Stimulated activated naive B cell treated with anti-CD40 and anti-IgM and Interleukin-4, amounts not matched to agents 10 μg/mL and 1 μg/mL and 100 μg/mL, for 72 hours (primary cell): ENCODE data around the gene IFNA17.
"Not testable (repeated sequence)": the region's sequence is repeated elsewhere in the genome, so short reads cannot be mapped to it uniquely, and the experiment has no call there.

Experiments used
- ATAC-seq, 2 donors: fragments of 150-1000 bp; cut with Tn5 transposase; replicated peaks; 2 replicates each; pipeline ENCODE4 v1.10.0; 2021; ENCODE audit warnings: moderate library complexity in 1 of 2
- DNase-seq: peaks from one replicate; pipeline ENCODE4 v3.0.0; 2021
- H3K27ac Mint-ChIP-seq: one replicate; pipeline ENCODE4 v1.8.0; 2022; ENCODE audit warnings: mild to moderate bottlenecking, mixed read lengths
- H3K27me3 Mint-ChIP-seq, 2 donors: one replicate each; pipeline ENCODE4 v1.8.0; 2022; ENCODE audit warnings: mixed read lengths in 2 of 2
- H3K36me3 Mint-ChIP-seq, 2 donors: one replicate each; pipeline ENCODE4 v1.8.0; 2022; ENCODE audit warnings: mixed read lengths in 2 of 2, mild to moderate bottlenecking in 1 of 2
- H3K4me1 Mint-ChIP-seq, 2 donors: one replicate each; pipeline ENCODE4 v1.8.0; 2022; ENCODE audit warnings: mixed read lengths in 2 of 2, mild to moderate bottlenecking in 1 of 2
- H3K4me3 Mint-ChIP-seq, 2 donors: one replicate each; pipeline ENCODE4 v1.8.0; 2022; ENCODE audit warnings: mild to moderate bottlenecking in 2 of 2, mixed read lengths in 2 of 2, moderate library complexity in 1 of 2
- H3K9me3 Mint-ChIP-seq, 2 donors: one replicate each; pipeline ENCODE4 v1.8.0; 2022; ENCODE audit warnings: mixed read lengths in 2 of 2, mild to moderate bottlenecking in 1 of 2

IFNA17 gene

DNA sequence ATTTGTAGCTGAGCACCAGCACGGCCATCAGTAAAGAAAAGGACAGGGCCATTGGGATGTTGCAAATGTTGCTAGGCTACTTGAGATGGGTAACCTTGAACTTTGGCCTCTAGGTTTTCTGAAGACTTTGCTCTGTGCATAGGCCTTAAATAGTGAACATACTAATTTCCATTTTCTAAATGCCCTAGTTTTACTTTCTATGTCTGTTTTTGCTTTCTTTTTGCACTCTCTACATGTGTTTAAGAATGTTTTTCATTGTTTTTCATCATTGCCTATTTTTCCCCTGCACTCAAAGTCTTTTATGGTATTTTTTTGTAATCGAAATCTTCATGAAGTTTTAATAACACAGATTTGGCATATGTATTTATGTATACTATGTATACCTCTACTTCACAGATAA is at the start of gene IFNA17:
IFNA17 (minus strand) TSS at position 101 of the 400 bp plus-strand sequence; CDS start at position 52, 49 bp downstream.
- ATAC-seq (no peak), DNase-seq (no peak)
- Mint-ChIP-seq H3K9me3 (no peaks in the 10 kb centered on the region), H3K4me1 (no peaks in the 10 kb centered on the region), H3K27ac (no peak within 1 kb of the TSS), H3K36me3 (no peaks in the 10 kb centered on the region), H3K4me3 (no peak within 1 kb of the TSS), H3K27me3 (peaks cover 11% of the 10 kb centered on the region in 2 donors)

DNA sequence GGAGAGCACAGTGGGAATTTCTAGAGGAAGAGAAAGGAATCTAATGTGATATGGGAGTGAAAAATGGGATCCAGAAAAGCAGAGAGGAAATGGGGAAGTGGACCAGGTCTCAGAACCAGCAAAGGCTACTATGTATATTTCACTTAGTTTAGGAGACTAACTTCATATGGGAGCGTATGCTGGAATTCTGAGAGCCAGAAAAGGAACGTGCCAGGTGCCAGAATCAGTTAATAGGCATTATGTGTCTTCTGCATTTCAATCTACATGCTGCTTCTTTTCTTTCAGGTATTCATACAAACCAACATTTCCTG is 40.3 kb upstream of the IFNA17 start:
- H3K4me3 Mint-ChIP-seq = no peak overlapping the region
- no peak for DNase-seq
- H3K36me3 Mint-ChIP-seq = peaks cover 0 to 3% of the 10 kb centered on the region in 2 donors
- no peak for ATAC-seq
- H3K27ac Mint-ChIP-seq = no peak overlapping the region
- peaks cover 4 to 7% of the 10 kb centered on the region in 2 donors for H3K9me3 Mint-ChIP-seq
- H3K4me1 Mint-ChIP-seq = peaks cover 12 to 35% of the 10 kb centered on the region in 2 donors
- H3K27me3 Mint-ChIP-seq = peaks cover 8 to 11% of the 10 kb centered on the region in 2 donors

DNA sequence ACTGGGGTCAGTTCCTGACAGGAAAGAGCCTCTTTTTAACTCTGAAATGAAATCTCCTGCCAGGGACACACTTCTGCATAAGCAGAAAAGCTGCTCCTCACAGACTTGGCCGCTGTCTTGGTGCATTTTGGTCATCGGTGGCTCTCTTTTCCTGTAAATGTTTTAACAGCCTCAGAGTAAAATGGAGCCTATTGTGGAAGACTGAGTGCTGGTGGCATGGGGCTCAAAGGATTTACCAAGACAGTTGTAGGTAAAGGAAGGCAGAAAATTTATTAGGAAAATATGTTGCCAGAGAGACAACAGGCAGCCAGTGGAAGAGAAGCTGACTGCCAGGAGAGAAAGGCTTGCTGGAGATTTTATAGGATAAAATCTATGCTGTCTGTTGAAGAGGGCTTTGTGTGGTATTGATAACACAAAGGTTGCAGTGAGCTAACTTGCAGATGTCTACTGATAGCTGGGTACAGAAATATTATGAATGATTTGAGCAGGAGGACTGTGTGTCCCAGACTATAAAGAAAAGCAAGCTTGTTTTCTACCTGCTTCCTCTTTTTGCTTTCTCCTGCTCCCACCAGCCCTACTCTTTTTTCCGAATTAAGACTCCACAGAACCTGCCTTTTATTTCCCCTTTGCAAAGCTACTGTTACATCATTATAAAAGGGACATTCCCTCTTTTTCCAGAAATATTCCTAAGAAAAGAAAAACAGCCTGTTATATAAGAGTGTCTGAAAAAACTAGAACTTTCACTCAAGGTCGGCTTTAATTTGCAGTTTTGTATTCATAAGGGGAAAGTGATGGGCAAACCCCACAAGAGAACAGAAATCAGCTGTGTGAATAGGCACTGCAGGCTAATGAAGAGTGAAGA is 39.7 kb upstream of the IFNA17 start:
- DNase-seq (no peak), ATAC-seq (peak; percentile 86 to 90)
- no peak overlapping the region for H3K4me3 Mint-ChIP-seq
- peaks cover 0 to 3% of the 10 kb centered on the region in 2 donors for H3K36me3 Mint-ChIP-seq
- H3K27me3 Mint-ChIP-seq = peaks cover 8 to 11% of the 10 kb centered on the region in 2 donors
- peaks cover 4 to 7% of the 10 kb centered on the region in 2 donors for H3K9me3 Mint-ChIP-seq
- H3K27ac Mint-ChIP-seq = no peak overlapping the region
- H3K4me1 Mint-ChIP-seq = peaks cover 12 to 35% of the 10 kb centered on the region in 2 donors

DNA sequence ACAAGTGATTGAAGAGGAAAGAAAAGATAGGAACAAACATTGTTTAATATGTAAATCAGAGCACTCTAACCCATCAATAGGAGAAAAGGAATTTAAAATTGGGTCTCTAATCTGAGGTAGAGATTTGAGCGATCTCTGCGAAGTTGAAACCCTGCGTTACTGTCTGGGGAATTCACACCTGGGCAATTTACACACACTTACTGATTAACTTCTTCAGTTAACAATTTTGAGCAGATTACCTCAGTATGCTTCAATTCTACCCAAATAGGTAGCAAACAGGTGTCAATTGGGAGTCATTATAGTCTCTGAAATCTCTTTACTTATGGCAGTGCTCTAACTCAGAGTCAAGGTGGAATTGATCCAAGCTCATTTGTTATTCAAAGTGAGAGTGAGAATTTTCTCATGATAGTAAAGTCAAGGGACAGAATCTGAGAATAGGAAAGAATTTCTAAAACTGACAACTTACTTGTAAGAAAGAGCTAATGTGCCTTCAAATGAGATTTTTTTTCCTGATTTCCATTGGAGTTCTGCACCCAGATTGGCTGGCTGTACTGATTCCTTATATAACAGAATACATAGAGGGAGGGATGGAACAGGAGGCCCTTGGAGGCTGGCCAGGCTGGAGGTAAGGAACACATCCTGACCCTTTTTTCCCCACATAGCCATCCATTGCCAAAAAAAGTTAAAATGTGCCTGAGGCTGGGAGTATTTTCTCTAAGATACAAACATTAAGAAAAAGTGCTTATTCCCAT is 38.9 kb upstream of the IFNA17 start:
- no peak overlapping the region for H3K27ac Mint-ChIP-seq
- peaks cover 12 to 35% of the 10 kb centered on the region in 2 donors for H3K4me1 Mint-ChIP-seq
- H3K27me3 Mint-ChIP-seq = peaks cover 8 to 11% of the 10 kb centered on the region in 2 donors
- no peak for ATAC-seq
- H3K9me3 Mint-ChIP-seq = peaks cover 4 to 7% of the 10 kb centered on the region in 2 donors
- no peak for DNase-seq
- H3K36me3 Mint-ChIP-seq = peaks cover 0 to 3% of the 10 kb centered on the region in 2 donors
- no peak overlapping the region for H3K4me3 Mint-ChIP-seq

DNA sequence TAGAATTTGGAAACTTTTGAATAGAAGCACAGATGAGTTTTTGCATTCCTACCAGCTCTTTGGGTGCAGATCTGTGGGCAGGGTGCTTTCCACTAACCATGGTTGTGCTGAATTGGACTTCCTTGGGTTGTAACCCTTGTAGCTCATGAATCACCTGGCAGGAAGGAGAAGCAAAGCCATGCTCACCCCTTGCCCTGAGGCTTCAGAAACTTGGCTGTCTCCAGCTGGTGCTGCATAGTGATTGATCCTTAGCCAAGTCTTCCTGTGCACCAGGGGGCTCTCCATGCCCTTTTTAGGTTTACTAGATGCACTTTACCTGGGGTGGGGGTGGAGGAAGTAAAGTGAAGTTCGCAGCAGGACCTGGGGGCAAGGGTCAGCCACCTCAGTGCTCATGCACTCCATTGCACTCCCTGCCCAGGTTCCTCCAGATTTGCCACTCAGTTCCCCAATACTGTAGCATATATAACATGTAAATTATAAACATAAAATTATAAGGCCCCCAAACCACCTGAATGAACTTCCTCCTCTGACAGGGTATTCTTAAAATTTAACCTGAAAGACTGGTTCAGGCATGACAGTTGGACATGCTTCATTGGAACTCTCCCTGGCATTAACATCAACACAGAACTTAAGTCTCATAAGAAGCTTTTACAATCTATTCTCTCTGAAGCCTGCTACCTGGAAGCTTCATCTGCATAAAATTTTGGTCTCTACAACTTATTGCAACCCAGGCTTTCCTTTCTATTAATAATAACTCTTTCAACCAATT is 37.6 kb upstream of the IFNA17 start:
- no peak overlapping the region for H3K4me3 Mint-ChIP-seq
- no peaks in the 10 kb centered on the region for H3K36me3 Mint-ChIP-seq
- H3K27me3 Mint-ChIP-seq = peaks cover 0 to 3% of the 10 kb centered on the region in 2 donors
- H3K27ac Mint-ChIP-seq = no peak overlapping the region
- H3K9me3 Mint-ChIP-seq = peaks cover 0 to 2% of the 10 kb centered on the region in 2 donors
- ATAC-seq (peak; percentile 24 to 33), DNase-seq (no peak)
- peaks cover 12 to 35% of the 10 kb centered on the region in 2 donors for H3K4me1 Mint-ChIP-seq

DNA sequence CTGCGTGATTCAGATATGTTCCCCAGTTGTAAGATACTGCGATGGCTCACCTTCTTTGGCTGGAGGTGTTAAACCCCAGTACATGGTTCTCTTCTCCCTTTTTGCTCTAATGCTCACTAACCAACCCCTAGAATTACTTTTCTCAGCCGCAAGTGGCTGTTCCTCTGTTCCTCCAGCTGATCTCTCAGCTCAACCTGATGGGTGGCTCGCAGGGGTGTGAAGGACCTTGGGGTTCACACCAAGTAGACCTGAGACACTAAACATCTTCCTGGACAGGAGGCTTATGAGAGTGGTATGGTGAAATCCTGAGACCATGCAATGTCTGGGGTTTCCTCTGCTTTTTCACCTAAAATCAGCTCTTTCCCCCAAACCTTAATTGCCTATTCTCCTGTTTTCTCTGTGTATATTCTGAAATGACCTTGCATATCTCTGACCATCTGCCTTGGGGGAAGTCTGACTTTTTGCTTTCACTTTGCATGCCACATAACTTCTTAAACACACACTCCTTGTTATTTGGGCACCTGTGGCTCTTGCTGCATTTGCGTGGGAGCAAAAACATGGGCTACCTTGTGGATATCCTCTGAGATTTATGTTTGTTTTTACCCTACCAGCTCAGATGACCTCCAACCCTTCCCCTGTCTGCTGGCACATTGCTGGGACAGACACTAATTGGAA is 27.7 kb upstream of the IFNA17 start:
- no peak for ATAC-seq
- H3K27ac Mint-ChIP-seq = no peak overlapping the region
- no peak for DNase-seq
- H3K9me3 Mint-ChIP-seq = no peaks in the 10 kb centered on the region
- H3K36me3 Mint-ChIP-seq = no peaks in the 10 kb centered on the region
- H3K27me3 Mint-ChIP-seq = peaks cover 13 to 14% of the 10 kb centered on the region in 2 donors
- H3K4me3 Mint-ChIP-seq = no peak overlapping the region
- peaks cover 4 to 6% of the 10 kb centered on the region in 2 donors for H3K4me1 Mint-ChIP-seq

DNA sequence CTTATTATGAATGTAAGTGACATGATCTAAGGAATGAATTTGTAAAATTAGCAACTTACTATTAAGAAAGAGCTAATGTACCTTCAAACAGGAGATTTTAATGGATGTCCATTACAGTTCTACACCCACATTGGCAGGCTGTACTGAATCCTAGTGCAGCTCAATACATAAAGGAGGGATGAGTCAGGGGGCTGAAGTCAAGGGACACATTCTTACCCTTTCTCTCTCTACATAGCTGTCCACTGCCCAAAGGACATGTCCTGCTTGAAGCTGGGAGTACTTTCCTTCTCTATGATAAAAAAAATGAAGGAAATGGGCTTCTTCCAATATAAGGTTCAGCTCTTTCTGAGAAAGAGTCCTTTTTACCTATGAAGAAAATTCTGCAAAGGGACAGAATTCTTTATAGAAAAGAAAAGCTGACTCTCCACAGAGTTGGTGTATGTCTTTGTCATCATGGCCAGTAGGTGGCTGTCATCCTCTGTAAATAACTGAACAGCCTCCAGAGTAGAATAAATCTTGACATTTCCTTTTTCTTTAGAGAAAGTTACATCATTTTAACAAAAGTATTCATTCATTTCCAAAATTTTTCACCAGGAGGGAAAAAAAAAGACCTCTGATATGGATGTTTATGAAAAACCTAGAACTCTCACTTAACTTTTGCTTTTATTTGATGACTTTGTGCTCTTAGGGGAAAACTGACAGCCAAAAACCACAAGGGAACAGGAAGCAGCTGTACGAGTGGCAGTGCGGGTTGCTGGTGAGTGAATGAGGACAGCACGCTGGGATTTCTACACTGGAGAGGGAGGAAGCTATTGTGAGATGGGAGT is 24.9 kb upstream of the IFNA17 start:
- Mint-ChIP-seq H3K9me3 (no peaks in the 10 kb centered on the region), H3K27me3 (peaks cover 14 to 18% of the 10 kb centered on the region in 2 donors), H3K36me3 (no peaks in the 10 kb centered on the region), H3K27ac (no peak overlapping the region), H3K4me3 (no peak overlapping the region), H3K4me1 (peaks cover 4 to 6% of the 10 kb centered on the region in 2 donors)
- ATAC-seq = peak; percentile 82 to 85
- no peak for DNase-seq

DNA sequence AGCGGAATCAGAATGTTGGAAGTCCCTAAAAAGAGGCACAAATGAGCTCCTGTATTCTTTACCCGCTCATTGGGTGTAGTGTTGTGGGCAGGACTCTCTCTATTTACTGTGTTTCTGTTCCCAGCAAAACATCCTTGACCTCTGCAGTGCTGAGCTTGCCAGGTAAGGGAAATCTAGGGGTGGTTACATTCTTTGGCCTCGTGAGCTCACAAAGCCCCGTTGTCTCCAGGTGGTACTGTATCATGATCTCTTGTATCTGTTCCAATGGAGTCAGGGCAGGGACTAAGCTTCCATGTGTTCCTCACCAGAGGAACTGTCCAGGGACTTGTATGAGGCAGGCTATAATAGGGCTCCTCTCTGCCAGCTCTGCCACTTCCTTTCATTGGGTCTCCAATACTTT is 23.6 kb upstream of the IFNA17 start:
- DNase-seq (no peak), ATAC-seq (no peak)
- peaks cover 7 to 12% of the 10 kb centered on the region in 2 donors for H3K27me3 Mint-ChIP-seq
- H3K4me1 Mint-ChIP-seq = peaks cover 4 to 6% of the 10 kb centered on the region in 2 donors
- H3K9me3 Mint-ChIP-seq = no peaks in the 10 kb centered on the region
- no peaks in the 10 kb centered on the region for H3K36me3 Mint-ChIP-seq
- no peak overlapping the region for H3K4me3 Mint-ChIP-seq
- no peak overlapping the region for H3K27ac Mint-ChIP-seq

DNA sequence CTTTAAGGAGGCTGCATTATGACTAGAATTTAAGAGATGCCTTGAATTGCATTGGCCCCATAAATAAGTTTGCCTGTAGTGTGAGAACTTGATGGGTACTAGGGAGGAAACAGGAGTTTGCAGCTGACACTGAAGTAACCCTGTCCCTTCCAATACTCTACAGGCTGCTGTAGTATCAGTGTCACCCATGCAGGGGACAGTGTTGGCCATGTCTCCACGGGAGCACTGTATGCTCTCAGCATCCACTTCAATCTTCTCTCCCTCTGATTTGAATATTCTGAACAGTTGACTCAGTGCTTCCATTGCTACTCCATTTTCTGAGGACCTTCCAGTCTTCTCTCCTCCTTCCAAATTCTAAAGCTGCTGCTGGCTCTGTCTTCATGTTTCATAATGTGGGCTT is 23.2 kb upstream of the IFNA17 start:
- no peaks in the 10 kb centered on the region for H3K36me3 Mint-ChIP-seq
- peaks cover 7 to 8% of the 10 kb centered on the region in 2 donors for H3K27me3 Mint-ChIP-seq
- ATAC-seq (no peak), DNase-seq (no peak)
- peaks cover 4 to 6% of the 10 kb centered on the region in 2 donors for H3K4me1 Mint-ChIP-seq
- no peaks in the 10 kb centered on the region for H3K9me3 Mint-ChIP-seq
- H3K4me3 Mint-ChIP-seq = no peak overlapping the region
- H3K27ac Mint-ChIP-seq = no peak overlapping the region

DNA sequence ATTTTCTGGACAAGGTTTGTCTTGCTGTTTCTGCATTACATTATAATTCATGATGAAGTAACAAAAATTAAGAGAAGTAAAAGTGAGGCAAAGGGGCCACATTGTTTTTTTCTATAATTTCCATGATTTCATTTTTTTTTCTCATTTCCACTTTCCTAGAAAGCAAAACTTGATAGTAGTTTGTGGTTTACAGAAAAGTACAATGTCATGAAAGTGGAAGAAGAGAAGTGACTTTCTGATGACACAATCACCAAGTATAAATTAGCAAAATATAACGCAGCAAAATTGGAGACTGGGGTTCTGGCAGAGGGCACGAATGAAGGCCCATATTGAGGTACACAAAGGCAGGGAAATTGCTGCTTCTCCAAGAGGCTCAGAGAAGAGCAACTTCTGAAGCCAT is 16.8 kb upstream of the IFNA17 start:
- Mint-ChIP-seq H3K4me3 (no peak overlapping the region), H3K27me3 (peaks cover 7 to 18% of the 10 kb centered on the region in 2 donors), H3K4me1 (no peaks in the 10 kb centered on the region), H3K9me3 (no peaks in the 10 kb centered on the region), H3K27ac (no peak overlapping the region), H3K36me3 (no peaks in the 10 kb centered on the region)
- DNase-seq = no peak
- no peak for ATAC-seq

DNA sequence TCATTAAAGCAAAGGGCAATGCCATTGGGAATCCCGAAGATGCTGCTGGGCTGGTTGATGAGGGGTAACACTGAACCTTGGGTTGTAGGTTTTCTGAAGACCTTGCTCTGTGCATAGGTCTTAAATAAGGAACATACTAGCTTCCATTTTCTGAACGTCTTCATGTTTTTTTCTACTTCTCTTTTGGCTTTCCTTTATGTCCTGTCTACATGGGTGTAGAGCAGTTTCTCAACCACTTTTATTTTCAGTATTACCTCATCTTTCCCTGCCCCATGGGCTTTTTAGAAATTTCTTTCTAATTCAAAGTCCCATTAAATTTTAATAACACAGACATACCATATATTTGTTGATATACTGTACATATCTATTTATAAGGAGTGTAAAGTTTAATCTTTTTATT is 11.9 kb upstream of the IFNA17 start, which contains the start of gene IFNA14:
IFNA14 (minus strand) TSS at position 95 of the 400 bp plus-strand sequence; CDS start at position 25, 70 bp downstream.
- Mint-ChIP-seq H3K9me3 (no peaks in the 10 kb centered on the region), H3K4me3 (no peak within 1 kb of the TSS), H3K36me3 (no peaks in the 10 kb centered on the region), H3K27ac (no peak within 1 kb of the TSS), H3K27me3 (peaks cover 17 to 18% of the 10 kb centered on the region in 2 donors), H3K4me1 (peaks cover 10 to 14% of the 10 kb centered on the region in 2 donors)
- ATAC-seq (no peak), DNase-seq (no peak)

DNA sequence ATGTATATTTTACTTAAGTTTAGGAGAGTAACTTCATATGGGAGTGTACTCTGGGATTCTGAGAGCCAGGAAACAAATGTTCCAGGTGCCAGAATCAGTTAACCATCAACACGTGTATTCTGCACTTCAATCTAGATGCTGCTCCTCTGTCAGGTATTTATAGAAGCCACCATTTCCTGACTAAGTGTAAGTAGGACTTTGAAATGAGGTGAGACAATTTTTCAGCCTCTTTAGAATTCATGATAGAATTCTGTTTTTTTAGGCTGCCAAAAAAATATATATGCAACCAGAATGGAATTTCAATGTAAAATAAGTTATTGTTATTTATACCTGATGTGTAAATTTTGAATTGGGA is 8.3 kb upstream of the IFNA17 start:
- H3K4me3 Mint-ChIP-seq, DNase-seq, H3K36me3 Mint-ChIP-seq, H3K9me3 Mint-ChIP-seq, ATAC-seq, H3K27ac Mint-ChIP-seq: not testable (repeated sequence)
- peaks cover 7 to 15% of the 10 kb centered on the region in 2 donors for H3K27me3 Mint-ChIP-seq
- peaks cover 10 to 15% of the 10 kb centered on the region in 2 donors for H3K4me1 Mint-ChIP-seq
